Embryonic facial prominence (tissue), 1 donor: ENCODE data around the gene MS4A10.

Experiments
- DNase-seq: peaks from one replicate; pipeline ENCODE4 v3.0.0-alpha.2; 2016; ENCODE audit errors: extremely low spot score

MS4A10 gene

GRCh38 chr11:60765355-60765754 is 19.8 kb upstream of the MS4A10 start:
- no peak for DNase-seq

GRCh38 chr11:60766547-60766946 is 18.6 kb upstream of the MS4A10 start:
- no peak for DNase-seq

GRCh38 chr11:60767388-60767811 is 17.7 kb upstream of the MS4A10 start:
- DNase-seq = no peak

- DNase-seq = no peak
These were observed 16.9 kb upstream of the MS4A10 start for GRCh38 chr11:60768202-60768601.

- DNase-seq = no peak
These were observed 15.9 kb upstream of the MS4A10 start for GRCh38 chr11:60769273-60769672.

- DNase-seq = no peak
These were observed 15.3 kb upstream of the MS4A10 start for GRCh38 chr11:60769811-60770210.

GRCh38 chr11:60771146-60771545 is 14.0 kb upstream of the MS4A10 start:
- DNase-seq = no peak

- no peak for DNase-seq
These were observed 13.1 kb upstream of the MS4A10 start for GRCh38 chr11:60771879-60772525.

- DNase-seq = no peak
These were observed 12.5 kb upstream of the MS4A10 start for GRCh38 chr11:60772666-60773065.

- no peak for DNase-seq
These were observed 10.4 kb upstream of the MS4A10 start for GRCh38 chr11:60774726-60775125.

- DNase-seq = peak; percentile 82
These were observed 9.6 kb upstream of the MS4A10 start for GRCh38 chr11:60775420-60775961.

GRCh38 chr11:60776167-60776566 is 9.0 kb upstream of the MS4A10 start:
- DNase-seq = no peak

- DNase-seq = no peak
These were observed 8.0 kb upstream of the MS4A10 start for GRCh38 chr11:60777106-60777505.

GRCh38 chr11:60777572-60777971 is 7.6 kb upstream of the MS4A10 start:
- DNase-seq = no peak

- DNase-seq = no peak
These were observed 5.1 kb upstream of the MS4A10 start for GRCh38 chr11:60780065-60780464.

GRCh38 chr11:60780774-60781173 is 4.4 kb upstream of the MS4A10 start:
- DNase-seq = no peak

- DNase-seq = no peak
These were observed 3.7 kb upstream of the MS4A10 start for GRCh38 chr11:60781286-60781980.

- DNase-seq = no peak
These were observed 3.2 kb upstream of the MS4A10 start for GRCh38 chr11:60781981-60782316.

- no peak for DNase-seq
These were observed 2.6 kb upstream of the MS4A10 start for GRCh38 chr11:60782393-60783140.

GRCh38 chr11:60783141-60783484 is 2.0 kb upstream of the MS4A10 start:
- no peak for DNase-seq

GRCh38 chr11:60783911-60784310 is 1.2 kb upstream of the MS4A10 start:
- no peak for DNase-seq

GRCh38 chr11:60785806-60786361 is 751 bp downstream of the MS4A10 start:
- DNase-seq = no peak
